Heart right ventricle (tissue), 16 donors: ENCODE data around the gene MFSD11. TPM values are rescaled to one million over a fixed set of nuclear protein-coding genes. Genes with fewer than 3 reads are reported as not detected.
A peak's percentile ranks its signal among the peaks of the same experiment; 100 is the strongest.

Experiments
- ATAC-seq, 8 donors: fragments of 200-7000 bp; cut with Tn5 transposase; one replicate each; pipeline ENCODE4 v1.9.1; 2020; ENCODE audit warnings: mild to moderate bottlenecking in 8 of 8, moderate library complexity in 8 of 8, moderate number of reproducible peaks in 1 of 8
- DNase-seq, 2 donors: peaks; one replicate each; pipeline ENCODE4 v3.0.0-alpha.2; 2020
- H3K27ac ChIP-seq, 10 donors: fragments of 200-600 bp; sonication (generic) in 2 of 10; one replicate each; pipeline versions ENCODE4 v1.5.0 to v1.8.0; 2020 to 2022; ENCODE audit warnings: mild to moderate bottlenecking in 3 of 10
- H3K27me3 ChIP-seq, 7 donors: fragments of 200-600 bp; one replicate each; pipeline ENCODE4 v1.8.0; 2021 to 2022; ENCODE audit warnings: mild to moderate bottlenecking in 2 of 7
- H3K36me3 ChIP-seq, 9 donors: fragments of 200-600 bp; sonication (generic) in 1 of 9; one replicate each; pipeline versions ENCODE4 v1.5.0 to v1.8.0; 2020 to 2022; ENCODE audit warnings: mild to moderate bottlenecking in 2 of 9
- H3K4me1 ChIP-seq, 9 donors: fragments of 200-600 bp; sonication (generic) in 1 of 9; one replicate each; pipeline versions ENCODE4 v1.5.0 to v1.8.0; 2020 to 2022; ENCODE audit warnings: mild to moderate bottlenecking in 4 of 9
- H3K4me3 ChIP-seq, 10 donors: fragments of 200-600 bp; sonication (generic) in 2 of 10; one replicate each; pipeline versions ENCODE4 v1.5.0 to v1.8.0; 2020 to 2022; ENCODE audit warnings: mild to moderate bottlenecking in 7 of 10, moderate library complexity in 2 of 10
- H3K9me3 ChIP-seq, 11 donors: fragments of 200-600 bp in 10 of 11; sonication (generic) in 2 of 11; one replicate each; pipeline versions ENCODE4 v1.5.0 to v1.8.0; 2013 to 2022; ENCODE audit warnings: mild to moderate bottlenecking in 2 of 11, control low read depth in 1 of 11, moderate library complexity in 1 of 11
- CTCF ChIP-seq, 9 donors: fragments of 200-600 bp; sonication (generic) in 2 of 9; IDR thresholded peaks; one replicate each; pipeline versions ENCODE4 v1.5.0 to v1.8.0; 2021 to 2022; ENCODE audit warnings: antibody characterized with exemption in 9 of 9, mild to moderate bottlenecking in 5 of 9, moderate library complexity in 1 of 9
- WGBS, 2 donors: extraction: QIAGEN DNeasy Blood & Tissue Kit; methylation state at CpG; one replicate each; pipeline ENCODE4 v1.1.7; 2013; ENCODE audit warnings: inconsistent platforms in 1 of 2; 5-methylcytosine and 5-hydroxymethylcytosine counted together
- intact Hi-C, 10 donors: fragments of 100-400 bp; cut with DNase I; formaldehyde crosslinking; loops; one replicate each; pipeline versions ENCODE4 v1.11.1 to v1.14.2; 2022
- polyA plus RNA-seq, 2 donors: library from polyadenylated mRNA; stranded (reverse); fragments of 200-250 nt; gene quantifications; one replicate each; pipeline ENCODE4 v1.2.3, GENCODE V29; 2013
- total RNA-seq, 10 donors: library from RNA; stranded (reverse); fragmentation: NEBNext Ultra II Directional in 3 of 10; extraction: Animal tissue kit (Norgen Biotek cat#: 25700) in 3 of 10; gene quantifications; one replicate each; pipeline versions ENCODE4 v1.2.1 to v1.2.4, GENCODE V29; 2021 to 2023
- donor health status: Arrhythmogenic right ventricular cardiomyopathy.
- donor health status: ischemic (EF 13 %, LVEDD 7.1; RV severe dilation, severe dysfunction).
- donor health status: healthy with polysubstance abuse.
- donor health status: DM: no; HTN: yes; CAD: no.
- donor health status: DM: no; HTN: no; CAD: no.
- donor health status: ischemic (EF 25% LVEDD 6.9; RV normal size, moderate dysfunction).
- donor health status: ischemic (EF 25% LVEDD 5.7; RV mildly dilated, moderate dysfunction).
- donor health status: healthy.
- donor health status: DM: yes; HTN: yes; CAD: no.
- donor health status: Ischemic cardiomyopathy.
- donor health status: ischemic (EF 35%, LVEDD 5.7; RV mildly dilated, moderate dysfunction).
- donor health status: nonischemic (EF 11% LVEDD 7.7; RV severe dilation, severe dysfunction).
- donor health status: DM: yes; HTN: yes; CAD: no.
- donor health status: PGD.
- donor health status: ischemic (EF 29% LVEDD 5.4; RV normal size, mild dysfunction).
- donor health status: nonischemic (EF 23%, LVEDD 6.1; RV moderate dilation, normal function).

Gene MFSD11
- total and polyA plus RNA-seq, 12 donors: 9.2 to 34.4 (median 28.9) TPM

- DNase-seq (no peak), ATAC-seq (no peak)
- Histone ChIP-seq H3K27me3 (no peaks in the 10 kb centered on the region), H3K36me3 (peaks cover 0 to 22% (median 0%) of the 10 kb centered on the region in 9 donors), H3K9me3 (no peaks in the 10 kb centered on the region), H3K4me1 (peaks cover 20 to 92% (median 68%) of the 10 kb centered on the region in 9 donors), H3K27ac (peak overlapping the region in 9 of 10 donors; percentile 10 to 74 (median 57)), H3K4me3 (no peak overlapping the region)
- intact Hi-C loops: loop anchor here in 2 of 10 donors (5.0 kb wide), 1 partner anchor 33 kb away; no protein-coding TSS in a partner anchor
- 19 to 40% methylated on average over 4 of the region's 4 CpGs for WGBS, 2 donors
- TF ChIP-seq CTCF (IDR thresholded peaks at IDR 0.05): peak in 1 of 9 donors; percentile 4
These were observed 33.1 kb upstream of the MFSD11 start for GRCh38 chr17:76704805-76705204.

GRCh38 chr17:76706817-76707216 is 31.1 kb upstream of the MFSD11 start:
- Histone ChIP-seq H3K4me3 (peak overlapping the region in 1 of 10 donors; percentile 1), H3K36me3 (peaks cover 0 to 22% (median 0%) of the 10 kb centered on the region in 9 donors), H3K27ac (peak overlapping the region in 5 of 10 donors; percentile 91 to 98 (median 98)), H3K27me3 (no peaks in the 10 kb centered on the region), H3K4me1 (peaks cover 16 to 85% (median 60%) of the 10 kb centered on the region in 9 donors), H3K9me3 (no peaks in the 10 kb centered on the region)
- intact Hi-C loops: loop anchor here in 2 of 10 donors (5.0 kb wide), 1 partner anchor 35 kb away; no protein-coding TSS in a partner anchor
- TF ChIP-seq CTCF (IDR thresholded peaks at IDR 0.05): no peak
- DNase-seq: no peak
- ATAC-seq: no peak
- WGBS, 2 donors: 84 to 87% methylated on average over 3 of the region's 3 CpGs

DNA sequence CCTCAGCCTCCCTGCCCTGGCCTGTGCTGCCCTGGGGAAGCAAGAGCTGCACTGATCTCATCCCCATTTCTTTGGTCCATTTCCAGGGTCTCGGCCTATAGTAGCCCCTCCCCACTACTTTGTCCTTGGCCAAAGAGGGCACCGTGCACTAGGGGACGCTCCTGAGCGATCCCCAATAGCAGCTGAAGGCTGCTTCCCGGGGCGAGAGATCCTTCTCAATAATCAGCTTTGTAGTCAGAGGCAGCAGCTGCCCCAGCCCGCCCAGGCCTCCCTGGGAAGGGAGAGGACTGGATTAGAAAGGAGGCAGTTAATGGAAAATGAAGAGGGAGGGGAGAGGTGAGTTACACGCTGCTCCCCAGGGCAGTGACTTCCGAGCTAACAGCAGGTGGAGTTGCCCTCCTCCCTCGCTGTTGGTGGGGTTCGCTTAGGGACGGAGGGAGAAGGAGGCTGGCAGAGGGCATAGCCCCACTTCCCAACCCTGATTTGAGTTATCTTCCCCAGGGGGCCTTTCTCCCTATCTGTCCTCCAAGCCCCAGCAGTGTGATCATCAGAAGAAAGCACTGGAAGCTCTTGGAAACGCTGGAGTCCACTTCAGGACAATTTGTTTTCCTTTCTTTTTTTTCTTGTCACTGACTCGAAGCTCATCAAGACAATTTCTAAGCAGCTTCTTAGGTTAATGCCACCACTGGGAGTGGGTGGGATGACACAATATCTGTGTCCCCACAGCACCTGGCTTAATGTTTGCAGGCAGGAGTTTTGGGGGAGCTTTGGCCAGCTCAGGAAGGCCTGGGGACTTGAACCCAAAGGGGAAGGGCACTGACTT is 29.7 kb upstream of the MFSD11 start:
- WGBS, 2 donors: 28 to 30% methylated on average over 14 of the region's 14 CpGs

More for the DNA sequence above, 29.7 kb upstream of the MFSD11 start:
- Histone ChIP-seq H3K27me3 (no peaks in the 10 kb centered on the region), H3K27ac (peak overlapping the region; percentile 89 to 98 (median 94)), H3K4me3 (peak overlapping the region in 9 of 10 donors; percentile 59 to 85 (median 79)), H3K36me3 (peaks cover 0 to 30% (median 0%) of the 10 kb centered on the region in 9 donors), H3K4me1 (peaks cover 9 to 84% (median 58%) of the 10 kb centered on the region in 9 donors), H3K9me3 (no peaks in the 10 kb centered on the region)
- intact Hi-C loops: loop anchor here in 3 of 10 donors (2.0 to 5.0 kb wide), 2 partner anchors 19 to 36 kb away; no protein-coding TSS in a partner anchor
- DNase-seq: no peak
- ATAC-seq: peak in 7 of 8 donors; percentile 4 to 28 (median 21)
- TF ChIP-seq CTCF (IDR thresholded peaks at IDR 0.05): peak in 8 of 9 donors; percentile 6 to 61 (median 50)
